ENCODE results near the gene SIGLEC6.

Gene SIGLEC6

DNA sequence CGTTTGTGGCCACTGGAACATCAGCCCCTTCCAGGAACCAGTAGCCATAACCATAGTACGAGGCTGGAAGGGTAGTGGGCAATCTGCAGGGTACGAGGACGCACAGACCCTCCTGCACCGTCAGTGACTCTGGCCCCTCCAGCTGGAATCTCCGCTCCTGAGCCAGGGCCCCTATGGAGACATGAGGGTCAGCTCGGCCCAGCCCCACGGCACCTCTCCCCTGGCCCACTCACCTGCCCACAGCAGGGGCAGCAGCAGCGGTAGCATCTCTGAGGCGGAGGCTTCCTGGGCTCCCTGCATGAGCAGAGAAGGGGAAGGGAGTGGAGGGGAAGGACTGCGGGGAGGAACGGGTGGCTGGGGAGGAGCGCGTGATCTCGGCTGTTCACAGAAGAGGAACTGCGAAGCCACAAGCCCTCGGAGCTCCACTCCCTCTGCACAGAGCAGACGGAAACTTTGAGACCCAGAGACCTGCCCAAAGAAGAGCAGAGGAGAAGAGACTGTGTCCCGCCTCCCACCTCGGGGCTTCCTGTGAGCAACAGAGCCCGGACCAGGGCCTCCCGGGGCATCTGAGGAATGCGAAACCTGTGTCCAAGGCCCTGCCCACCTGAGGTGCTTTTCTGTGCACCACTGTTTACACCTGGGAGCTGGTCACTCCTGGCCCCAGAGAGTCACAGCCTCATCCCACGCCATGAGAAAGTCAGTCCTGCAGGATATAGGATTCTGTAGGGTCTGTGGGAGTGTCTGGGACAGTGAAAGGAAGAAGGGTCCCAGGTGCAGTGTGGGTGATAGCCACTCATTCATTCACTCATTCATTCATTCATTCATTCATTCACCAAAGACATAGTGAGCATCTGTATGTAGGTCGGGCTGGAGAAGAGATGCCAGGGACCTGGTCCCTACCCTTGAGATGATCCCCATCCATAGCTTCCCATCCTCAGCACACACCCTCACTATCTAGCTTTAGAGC is at the start of gene SIGLEC6:
Gene SIGLEC6, minus strand, starts transcription at position 322 of the 967 bp plus-strand sequence. Its CDS starts 22 bp downstream, at position 300.
- DNase-seq = no peak

DNA sequence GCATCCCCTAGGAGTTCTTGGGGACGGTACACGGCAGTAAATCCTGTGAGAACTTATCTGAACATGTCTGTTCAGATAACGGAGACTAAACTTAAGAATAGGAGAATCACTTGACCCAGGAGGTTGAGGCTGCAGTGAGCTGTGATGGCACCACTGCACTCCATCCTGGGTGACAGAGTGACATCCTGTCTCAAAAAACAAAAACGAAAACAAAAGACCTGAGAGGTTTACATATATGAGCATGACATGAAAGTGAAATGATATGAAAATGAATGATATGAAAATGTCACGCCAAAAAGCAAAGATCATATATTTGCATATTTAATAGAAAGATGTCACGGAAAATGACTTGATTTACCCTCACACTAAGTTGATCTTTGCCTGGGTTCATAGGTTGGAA is 45.4 kb upstream of the SIGLEC6 start:
- DNase-seq = no peak

DNA sequence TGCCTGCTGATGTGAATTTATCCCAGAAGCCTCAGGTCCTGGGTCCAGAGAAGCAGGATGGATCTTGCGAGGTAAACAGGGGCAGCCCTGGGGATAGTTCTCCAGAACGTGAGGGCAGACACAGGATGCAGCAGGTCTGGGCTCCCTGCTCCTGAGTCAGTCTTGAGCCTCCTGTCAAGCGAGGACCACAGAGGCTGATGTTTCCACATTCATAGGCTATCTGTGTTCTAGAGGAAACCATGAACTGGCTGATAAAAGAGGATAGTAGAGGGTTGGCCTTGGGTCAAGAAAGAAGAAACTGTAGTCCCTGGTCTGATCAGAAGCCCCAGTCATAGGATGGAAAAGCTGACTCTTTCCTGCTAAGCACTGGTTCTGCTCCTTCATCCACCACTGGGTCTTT is 41.9 kb upstream of the SIGLEC6 start:
- DNase-seq = no peak

DNA sequence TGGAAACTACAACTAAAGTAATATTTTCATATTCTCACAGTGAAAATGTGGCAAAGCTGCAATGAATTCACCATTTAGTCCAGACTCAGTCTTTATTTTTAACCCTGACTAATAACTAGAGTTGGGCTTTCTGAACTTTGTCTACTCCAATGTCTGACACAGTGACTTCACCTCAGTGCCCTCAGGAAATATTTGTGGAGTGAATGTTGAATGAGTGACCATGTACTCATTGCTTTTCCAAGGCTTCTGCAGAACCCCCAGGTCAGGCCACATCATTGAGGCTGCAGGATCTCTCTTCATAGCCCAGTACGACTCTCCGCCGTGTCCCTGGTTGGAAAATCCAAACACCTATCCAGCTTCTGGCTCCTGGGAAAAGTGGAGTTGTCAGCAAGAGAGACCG is 41.4 kb upstream of the SIGLEC6 start:
- DNase-seq = peak; percentile 65

DNA sequence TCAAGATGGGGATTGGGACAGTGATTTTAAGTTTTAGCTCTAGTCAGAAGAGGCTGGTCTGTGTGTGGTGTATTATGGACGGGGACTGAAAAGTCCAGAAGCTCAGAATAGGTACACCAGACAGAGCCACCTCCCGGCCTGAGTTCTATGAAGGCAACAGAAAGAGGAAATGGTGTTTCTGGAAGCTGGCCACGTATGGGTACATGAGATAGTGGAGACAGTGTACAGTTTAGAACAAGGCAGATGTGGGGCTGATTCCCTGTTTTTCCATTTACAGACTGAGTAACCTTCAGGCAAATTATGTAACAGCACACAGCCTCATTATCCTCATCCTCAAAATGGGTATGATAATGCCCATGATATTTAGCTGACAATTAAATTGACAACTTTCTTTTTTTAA is 40.9 kb upstream of the SIGLEC6 start:
- no peak for DNase-seq

DNA sequence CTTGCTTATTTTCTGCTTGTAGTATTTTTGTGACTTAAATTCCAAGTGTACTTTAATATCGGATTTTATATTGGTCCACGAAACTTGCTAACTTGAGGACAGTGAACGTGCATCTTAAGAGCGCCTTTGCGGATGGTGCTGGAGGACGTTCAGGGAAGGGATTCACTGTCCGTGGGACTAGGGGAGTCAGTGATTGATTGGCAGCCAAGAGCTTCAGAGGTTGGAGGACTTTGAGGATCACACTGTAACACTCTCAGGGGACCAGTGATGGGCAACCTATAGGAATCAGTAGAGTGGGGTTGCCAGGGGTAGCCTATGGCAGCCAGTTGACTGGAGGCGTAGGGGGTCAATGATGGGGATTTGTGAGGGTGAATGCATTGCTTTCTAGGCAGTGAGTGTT is 40.1 kb upstream of the SIGLEC6 start:
- DNase-seq = no peak

DNA sequence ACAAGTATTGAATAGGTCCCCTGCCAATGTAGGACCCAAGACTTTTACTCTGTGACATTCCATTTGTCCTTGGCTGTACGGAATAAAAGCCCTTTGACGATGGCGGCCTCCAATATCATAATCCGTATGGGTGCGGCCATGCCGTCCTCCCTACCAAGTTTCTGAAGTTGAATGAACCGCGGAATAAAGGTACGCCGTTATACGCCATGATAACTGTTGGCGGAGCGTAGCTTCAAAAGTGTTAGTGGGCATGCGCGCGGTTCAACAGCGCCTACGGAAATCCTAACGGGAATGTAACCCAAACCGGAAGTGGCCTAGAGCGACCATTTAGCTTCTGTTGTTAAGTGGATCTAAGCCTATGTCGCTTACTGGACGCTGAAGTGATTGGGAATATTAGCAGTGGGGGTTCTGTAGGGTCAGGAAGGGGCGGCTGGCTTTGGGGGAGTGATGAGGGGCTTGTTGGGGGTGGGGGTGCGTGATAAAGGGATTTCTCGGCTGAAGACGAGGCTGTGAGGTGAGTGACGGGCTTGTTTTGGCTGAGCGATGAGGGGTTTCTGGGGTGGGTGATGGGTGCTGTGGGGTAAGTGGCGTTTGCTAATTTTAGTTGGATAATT is 39.6 kb upstream of the SIGLEC6 start, which contains the start of gene ZNF175:
Gene ZNF175, plus strand, starts transcription at position 322 of the 614 bp plus-strand sequence. CDS start 2,047 bp downstream, outside the sequence.
- peak; percentile 96 for DNase-seq

DNA sequence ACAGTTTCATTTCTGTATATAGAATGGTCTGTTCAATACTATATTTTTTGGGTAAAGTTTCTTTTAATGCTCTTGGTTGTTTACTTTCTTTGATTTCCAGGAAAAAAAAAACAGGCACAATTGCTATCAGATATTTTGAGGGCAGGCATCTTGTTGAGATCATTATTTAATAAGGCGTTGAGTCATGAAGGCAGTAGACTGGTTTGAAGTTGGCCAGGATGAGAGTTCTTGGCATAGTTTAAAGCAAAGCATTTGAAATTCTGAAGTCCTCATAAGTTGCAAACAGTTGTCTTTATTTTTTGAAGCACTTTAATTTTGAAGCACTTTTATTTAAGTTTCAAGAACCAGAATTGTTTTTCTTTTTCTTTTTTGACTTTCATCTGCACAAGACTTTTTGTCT is 37.0 kb upstream of the SIGLEC6 start:
- no peak for DNase-seq

DNA sequence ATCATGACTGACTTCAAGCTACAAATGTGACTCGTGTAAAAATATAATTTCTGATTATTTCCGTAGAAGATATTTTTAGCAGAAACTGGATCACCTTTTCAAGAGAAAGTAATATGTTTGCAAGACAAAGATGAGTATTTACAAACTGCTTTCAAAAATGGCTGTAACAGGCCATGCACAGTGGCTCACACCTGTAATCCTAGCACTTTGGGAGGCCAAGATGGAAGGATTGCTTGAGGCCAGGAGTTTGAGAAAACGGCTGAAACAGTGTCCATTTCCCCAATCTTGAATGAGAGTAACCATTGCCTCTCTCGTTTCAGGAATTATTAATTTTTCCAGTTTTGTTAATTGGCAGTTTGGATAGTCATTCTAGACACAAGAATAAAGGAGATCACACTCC is 36.1 kb upstream of the SIGLEC6 start:
- no peak for DNase-seq

DNA sequence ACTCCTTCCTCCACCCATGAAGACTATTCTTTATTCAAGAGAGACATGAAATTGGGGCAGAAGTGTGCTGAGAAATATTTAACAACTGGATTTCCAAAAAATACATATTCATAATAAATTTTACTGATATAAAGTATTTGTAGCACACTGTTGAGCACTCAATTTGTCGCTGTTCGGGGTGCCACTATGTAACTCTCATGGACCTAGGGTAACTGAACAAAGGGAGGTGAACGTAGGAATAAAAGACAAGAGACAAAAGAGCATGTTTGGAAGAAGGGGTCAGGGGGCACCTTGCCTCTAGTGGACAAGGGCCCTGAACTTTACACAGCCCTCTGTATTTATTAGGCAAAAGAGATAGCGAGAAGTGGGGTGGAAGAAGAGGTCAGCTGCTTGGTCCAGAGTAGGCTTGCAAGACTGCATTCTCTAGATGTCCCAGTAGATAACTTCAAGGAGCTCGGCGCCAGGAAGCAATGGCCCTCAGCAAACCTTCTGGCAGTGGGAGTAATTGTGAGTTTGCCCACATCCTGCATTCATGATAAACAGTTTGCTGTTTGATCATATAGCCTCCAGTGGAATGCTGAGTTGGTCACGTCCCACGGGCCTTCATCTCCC is 35.1 kb upstream of the SIGLEC6 start:
- DNase-seq = no peak

DNA sequence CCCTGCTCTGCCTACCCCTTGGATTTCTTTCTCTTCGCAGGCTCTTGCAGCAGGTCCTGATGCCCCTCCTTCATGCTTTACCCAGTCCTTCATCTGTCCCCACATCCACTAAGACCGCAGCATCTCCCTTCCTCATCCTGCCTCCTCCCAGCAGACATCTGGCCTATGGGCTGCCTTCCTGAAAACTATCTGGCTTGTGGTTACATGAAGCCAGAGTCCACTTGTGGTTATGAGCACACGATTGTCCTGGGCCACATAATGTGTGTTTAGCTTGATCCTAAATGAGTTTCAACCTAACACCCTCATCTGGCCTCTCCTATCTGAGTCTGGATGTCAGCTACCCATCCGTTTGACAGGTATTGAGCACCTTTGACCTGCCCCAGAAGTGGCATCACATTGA is 34.1 kb upstream of the SIGLEC6 start:
- DNase-seq = no peak

DNA sequence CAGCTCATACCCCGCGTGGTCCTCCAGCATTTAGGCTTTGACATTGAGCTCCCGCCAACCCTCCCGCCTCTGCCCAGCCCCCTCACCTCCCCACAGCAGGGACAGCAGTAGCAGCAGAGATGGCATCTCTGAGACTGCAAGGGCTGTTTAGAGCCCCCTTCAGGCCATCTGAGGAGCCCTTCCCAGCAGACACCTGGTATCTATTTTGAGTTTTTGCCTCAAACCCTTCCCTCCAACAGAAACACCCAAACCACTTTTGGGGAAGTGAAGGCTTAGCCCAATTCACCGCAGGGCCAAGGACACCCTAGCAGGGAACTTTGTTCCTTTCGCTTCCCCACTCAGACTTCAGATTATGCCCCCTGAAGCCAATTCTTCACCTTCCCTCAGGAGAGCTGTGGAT is 33.3 kb upstream of the SIGLEC6 start:
- no peak for DNase-seq

DNA sequence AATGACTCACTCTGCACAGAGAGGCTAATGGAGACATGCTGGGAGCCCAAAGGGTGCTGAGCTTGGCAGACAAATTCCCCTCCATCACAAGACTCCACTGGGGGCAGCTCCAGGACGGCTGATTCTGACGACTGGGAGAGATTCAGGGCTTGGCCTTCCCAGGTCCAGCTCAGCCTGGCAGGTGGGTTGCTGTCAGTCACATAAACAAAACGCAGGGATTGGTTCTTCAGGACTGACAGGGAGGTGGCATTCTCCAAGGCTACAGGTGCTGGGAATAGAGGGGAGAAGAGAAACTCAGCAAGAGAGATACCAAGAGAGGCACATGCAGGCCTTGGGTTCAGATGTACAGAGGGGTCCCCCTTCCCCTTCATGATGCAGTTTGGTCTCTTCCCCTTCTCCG is 28.9 kb upstream of the SIGLEC6 start:
- no peak for DNase-seq

DNA sequence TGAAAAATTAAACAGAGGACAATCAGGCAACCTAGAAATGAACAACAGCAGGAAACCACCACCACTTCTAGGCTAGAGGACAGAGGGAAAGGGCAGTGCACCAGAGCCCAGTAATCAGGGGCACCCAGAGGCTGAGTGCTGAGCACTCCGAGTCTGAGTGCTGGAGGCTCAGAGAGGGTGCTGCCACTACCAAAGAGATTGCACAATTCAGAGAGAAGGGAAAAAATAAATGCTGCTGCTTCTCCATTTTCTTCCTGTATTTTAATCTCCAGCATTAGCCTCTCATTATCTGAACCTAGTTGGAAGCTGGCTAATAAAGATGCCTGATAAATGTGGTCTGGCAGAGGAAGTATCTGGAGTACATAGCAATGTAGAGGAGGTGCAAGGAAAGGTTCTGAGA is 27.8 kb upstream of the SIGLEC6 start:
- DNase-seq = no peak

DNA sequence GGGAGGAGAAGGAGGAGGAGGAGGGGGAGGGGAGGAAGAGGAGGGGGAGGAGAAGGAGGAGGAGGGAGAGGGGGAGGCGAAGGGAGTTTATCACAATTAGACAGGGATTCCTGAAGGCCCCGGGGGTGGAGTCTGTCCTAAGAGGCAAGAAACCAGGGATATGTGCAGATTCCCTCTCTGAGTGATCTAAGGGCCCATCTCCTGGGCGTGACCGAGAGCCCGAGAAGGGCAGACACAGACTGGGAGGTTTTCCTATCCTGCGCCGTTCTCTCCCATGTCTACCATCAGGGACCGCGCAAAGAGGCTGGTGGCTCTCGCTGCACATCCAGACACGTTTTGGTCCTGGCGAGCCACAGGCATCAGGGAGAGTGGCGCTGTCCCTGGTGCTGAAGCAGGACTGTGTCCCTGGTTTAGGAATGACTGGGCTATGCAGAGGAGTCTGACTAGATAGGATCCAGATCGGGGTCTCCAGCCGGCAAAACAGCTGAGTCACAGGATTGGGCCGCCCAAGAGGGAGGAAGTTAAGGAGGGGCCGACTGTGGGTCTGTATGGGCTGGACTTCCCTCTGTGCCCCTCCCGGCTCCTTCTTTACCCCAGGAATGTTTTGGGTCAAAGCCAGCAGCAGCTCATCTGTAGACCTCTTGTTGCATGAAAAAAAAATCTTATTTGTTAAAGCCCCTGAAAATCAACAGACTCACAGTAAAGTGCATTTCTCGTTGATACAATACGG is 21.7 kb upstream of the SIGLEC6 start:
- DNase-seq = peak; percentile 64

DNA sequence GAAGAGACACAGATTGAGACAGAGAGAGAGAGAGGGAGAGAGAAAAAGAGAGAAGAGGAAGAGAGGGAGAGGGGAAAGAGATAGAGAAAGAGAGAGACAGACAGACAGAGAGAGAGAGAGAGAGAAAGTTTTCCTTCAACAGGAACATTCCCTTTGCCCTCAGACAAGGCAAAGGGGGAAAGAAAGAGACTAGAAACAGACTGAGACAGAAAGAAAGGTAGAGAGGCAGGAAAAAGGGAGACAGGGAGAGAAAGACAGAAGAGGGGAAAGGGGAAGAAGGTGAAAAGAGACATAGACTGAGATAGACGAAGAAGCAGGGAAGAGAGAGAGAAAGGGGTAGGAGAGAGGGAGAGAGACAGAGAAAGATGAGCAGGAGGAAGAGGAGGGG is 21.1 kb upstream of the SIGLEC6 start:
- DNase-seq = no peak

DNA sequence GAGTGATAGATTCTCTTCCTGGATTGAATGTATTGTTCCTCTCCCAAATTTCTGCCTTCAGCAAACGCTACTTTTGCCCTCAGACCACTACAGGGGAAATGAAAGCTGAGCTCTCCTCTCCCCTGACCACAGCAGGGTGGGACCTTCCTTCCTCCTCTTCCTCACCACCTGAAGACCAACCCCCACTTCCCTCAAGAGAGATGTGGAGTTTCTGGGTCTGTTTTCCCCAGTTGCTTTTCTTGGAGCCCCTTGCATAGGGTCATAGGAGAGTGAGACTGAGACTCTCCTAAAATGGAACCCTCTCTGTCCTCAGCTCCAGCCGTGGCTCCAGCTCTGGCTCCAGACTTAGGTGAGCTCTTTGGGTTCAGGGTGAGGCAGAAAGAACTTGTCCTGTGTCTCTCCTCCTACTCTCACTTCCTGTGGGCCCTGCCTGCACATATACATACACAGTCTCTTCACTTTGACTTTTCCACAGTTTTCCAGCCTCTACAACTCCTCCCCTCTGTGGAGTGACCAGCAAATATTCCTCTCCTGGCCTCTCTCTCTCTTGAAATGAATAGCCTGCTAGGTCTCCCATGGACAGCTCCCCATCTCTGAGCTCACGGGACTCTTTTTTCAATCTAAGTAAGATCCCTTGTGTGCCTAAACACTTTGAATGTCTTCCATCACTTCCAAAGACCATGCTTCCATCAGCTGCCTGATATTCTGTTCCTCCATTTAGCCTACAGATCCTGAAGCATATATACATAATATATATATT is 20.4 kb upstream of the SIGLEC6 start:
- no peak for DNase-seq

DNA sequence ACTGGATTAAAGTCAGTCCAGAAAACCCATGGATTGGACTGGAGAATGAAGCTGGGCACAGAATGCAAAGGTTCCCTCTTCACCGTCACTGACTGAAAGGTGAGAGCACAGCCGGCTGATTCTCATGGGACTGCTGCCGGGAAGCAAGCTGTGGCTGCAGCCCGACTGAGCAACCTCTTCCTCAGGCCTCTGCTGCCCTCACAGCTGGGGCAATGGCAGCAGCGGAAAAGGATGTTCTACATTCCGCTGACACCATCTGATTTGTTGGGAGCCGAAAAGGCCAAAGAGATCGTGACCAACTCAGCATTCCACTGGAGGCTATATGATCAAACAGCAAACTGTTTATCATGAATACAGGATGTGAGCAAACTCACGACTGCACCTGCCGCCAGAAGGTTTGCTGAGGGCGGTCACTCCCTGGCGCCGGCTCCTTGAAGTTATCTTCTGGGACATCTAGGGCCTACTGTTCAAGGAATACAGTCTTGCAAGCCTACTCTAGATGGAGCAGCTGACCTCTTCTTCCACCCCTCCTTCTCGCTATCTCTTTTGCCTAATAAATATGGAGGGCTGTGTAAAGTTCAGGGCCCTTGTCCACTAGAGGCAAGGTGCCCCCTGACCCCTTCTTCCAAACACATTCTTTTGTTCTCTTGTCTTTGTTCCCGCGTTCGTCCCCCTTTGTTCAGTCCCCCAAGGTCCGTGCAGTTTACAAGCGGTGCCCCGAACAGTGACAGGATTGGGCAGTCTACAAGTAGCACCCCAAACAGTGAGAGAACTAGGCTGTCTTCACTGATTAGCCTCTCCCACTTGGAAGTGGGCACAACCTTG is 19.6 kb upstream of the SIGLEC6 start:
- no peak for DNase-seq

DNA sequence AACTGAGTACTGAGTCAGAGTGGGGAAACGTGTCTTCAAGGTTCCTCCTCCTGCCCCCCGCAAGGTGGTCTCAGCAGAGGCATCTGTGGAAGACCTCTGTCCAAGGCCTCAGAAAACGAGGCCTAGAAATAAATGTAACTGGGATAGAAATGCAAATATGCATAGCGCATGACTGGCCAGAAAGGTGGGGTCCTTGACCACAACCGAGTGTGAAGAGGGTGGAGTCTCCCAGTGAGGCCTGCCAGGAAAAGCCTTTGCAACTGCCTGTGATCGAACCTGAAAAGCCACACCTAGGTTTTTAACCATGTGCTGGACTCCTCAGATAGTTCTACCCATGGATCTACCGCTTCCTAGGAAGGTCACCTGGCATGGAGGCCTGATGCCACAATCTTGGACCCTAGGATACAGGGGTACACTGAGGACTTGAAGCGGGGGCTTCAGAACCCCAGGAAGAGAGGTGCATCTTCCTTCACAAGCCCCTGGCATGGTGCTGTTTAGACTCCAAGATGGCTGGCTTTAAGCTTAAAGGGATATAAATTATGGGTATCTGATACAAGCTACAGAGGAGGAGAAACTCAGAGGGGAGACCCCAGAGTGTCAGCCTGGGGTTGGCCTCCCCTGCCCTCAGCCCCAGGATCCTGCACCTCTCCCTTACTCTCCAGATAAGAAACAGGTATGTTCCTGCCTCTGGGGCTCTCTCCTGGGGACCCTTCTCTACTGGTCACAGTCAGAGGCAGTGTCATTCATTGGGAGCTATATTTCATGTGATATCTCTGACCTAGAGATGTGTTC is 18.3 kb upstream of the SIGLEC6 start:
- DNase-seq = no peak

DNA sequence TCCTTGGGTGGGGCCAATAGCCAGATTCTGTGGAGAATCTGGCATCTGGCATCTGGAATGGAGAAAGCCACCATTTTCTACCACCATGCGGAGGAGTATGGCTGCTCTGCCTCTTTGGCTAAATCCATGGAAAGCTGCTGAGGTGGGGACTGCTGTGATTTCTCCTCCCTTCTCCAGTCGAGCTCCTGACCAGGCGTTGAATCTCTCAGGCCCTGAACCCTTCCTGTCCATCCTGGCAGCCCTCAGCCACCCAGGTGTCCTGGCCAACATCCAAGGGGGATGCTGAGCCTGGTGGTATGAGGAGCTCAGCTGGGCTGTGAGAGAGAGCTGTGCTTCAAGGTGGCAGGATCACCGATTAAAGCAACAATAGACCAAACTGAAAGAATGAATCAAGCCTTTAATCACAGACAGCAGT is 17.4 kb upstream of the SIGLEC6 start:
- DNase-seq = no peak

All from fibroblast of skin of right biceps (primary cell).